Lung (tissue), 12 donors: Measurements from ENCODE around the gene RBM39. TPM values are rescaled to one million over a fixed set of nuclear protein-coding genes. Genes with fewer than 3 reads are reported as not detected.

Source experiments
- ATAC-seq: fragments of 200-7000 bp; cut with Tn5 transposase; one replicate; pipeline ENCODE4 v1.9.1; 2020; ENCODE audit warnings: moderate number of reproducible peaks; ENCODE audit not compliant: insufficient read depth, low FRiP score
- DNase-seq, 3 donors: peaks; one replicate each; pipeline ENCODE4 v3.0.0-alpha.2; 2013 to 2017
- H3K27ac ChIP-seq, 2 donors: one replicate each; pipeline ENCODE4 v1.5.1; 2013; ENCODE audit warnings: mild to moderate bottlenecking in 2 of 2, moderate library complexity in 2 of 2, control low read depth in 1 of 2, inconsistent platforms in 1 of 2, low read depth in 1 of 2, low read length in 1 of 2
- H3K27me3 ChIP-seq, 3 donors: one replicate each; pipeline ENCODE4 v1.5.1; 2013; ENCODE audit warnings: low read length in 2 of 3; ENCODE audit not compliant: control insufficient read depth in 3 of 3, insufficient read depth in 3 of 3
- H3K36me3 ChIP-seq, 4 donors: one replicate each; pipeline ENCODE4 v1.5.1; 2013; ENCODE audit warnings: low read length in 4 of 4, mild to moderate bottlenecking in 1 of 4, moderate library complexity in 1 of 4; ENCODE audit not compliant: control insufficient read depth in 4 of 4, insufficient read depth in 4 of 4
- H3K4me1 ChIP-seq, 5 donors: one replicate each; pipeline ENCODE4 v1.5.1; 2013; ENCODE audit warnings: low read length in 5 of 5, mild to moderate bottlenecking in 2 of 5, moderate library complexity in 1 of 5; ENCODE audit not compliant: control insufficient read depth in 5 of 5, insufficient read depth in 5 of 5
- H3K4me3 ChIP-seq: one replicate; pipeline ENCODE4 v1.5.1; 2013; ENCODE audit warnings: mild to moderate bottlenecking, control low read depth, moderate library complexity
- H3K9ac ChIP-seq, 2 donors: one replicate each; pipeline ENCODE4 v1.5.1; 2013; ENCODE audit warnings: low read length in 2 of 2, control low read depth in 1 of 2; ENCODE audit not compliant: insufficient read depth in 1 of 2
- H3K9me3 ChIP-seq, 4 donors: one replicate each; pipeline ENCODE4 v1.5.1; 2013; ENCODE audit warnings: low read length in 3 of 4, mild to moderate bottlenecking in 1 of 4, moderate library complexity in 1 of 4; ENCODE audit not compliant: control insufficient read depth in 4 of 4, insufficient read depth in 3 of 4
- WGBS, 2 donors: extraction: QIAGEN DNeasy Blood & Tissue Kit; methylation state at CpG; one replicate each; pipeline ENCODE4 v1.1.7; 2013; 5-methylcytosine and 5-hydroxymethylcytosine counted together
- polyA plus RNA-seq, 2 donors: library from polyadenylated mRNA; stranded (reverse); fragments of 200-250 nt; gene quantifications; one replicate each; pipeline ENCODE4 v1.2.1, GENCODE V29; 2013
- total RNA-seq, 2 donors: library from RNA; depleted of rRNA in 1 of 2; stranded (reverse); fragments of >200 nt in 1 of 2; gene quantifications; one replicate each; pipeline ENCODE4 v1.2.1, GENCODE V29; 2014 to 2021
- TF ChIP-seq, protein P1 (sequence below): IDR thresholded peaks from 2 replicates; pipeline ENCODE4 v1.5.1; 2012; ENCODE audit warnings: mild to moderate bottlenecking; ENCODE audit errors: control extremely low read depth, extremely low read depth
- donor health status: control.
- donor health status: control.
- donor health status: Bipolar disorder and iron deficiency.
- donor health status: healthy.
- donor health status: DM: yes; HTN: yes; CAD: no.

RBM39 gene
- total and polyA plus RNA-seq, 4 donors = 162 to 689 (median 356) TPM

GRCh38 chr20:35731862-35732643, 10.0 kb downstream of the RBM39 start:
- DNase-seq = no peak
- no peaks in the 10 kb centered on the region for H3K9me3 ChIP-seq
- H3K27ac ChIP-seq = no peak overlapping the region
- peaks cover 0 to 25% (median 3%) of the 10 kb centered on the region in 5 donors for H3K4me1 ChIP-seq
- H3K27me3 ChIP-seq = no peaks in the 10 kb centered on the region
- H3K9ac ChIP-seq = no peak overlapping the region
- TF ChIP-seq, protein P1, sequence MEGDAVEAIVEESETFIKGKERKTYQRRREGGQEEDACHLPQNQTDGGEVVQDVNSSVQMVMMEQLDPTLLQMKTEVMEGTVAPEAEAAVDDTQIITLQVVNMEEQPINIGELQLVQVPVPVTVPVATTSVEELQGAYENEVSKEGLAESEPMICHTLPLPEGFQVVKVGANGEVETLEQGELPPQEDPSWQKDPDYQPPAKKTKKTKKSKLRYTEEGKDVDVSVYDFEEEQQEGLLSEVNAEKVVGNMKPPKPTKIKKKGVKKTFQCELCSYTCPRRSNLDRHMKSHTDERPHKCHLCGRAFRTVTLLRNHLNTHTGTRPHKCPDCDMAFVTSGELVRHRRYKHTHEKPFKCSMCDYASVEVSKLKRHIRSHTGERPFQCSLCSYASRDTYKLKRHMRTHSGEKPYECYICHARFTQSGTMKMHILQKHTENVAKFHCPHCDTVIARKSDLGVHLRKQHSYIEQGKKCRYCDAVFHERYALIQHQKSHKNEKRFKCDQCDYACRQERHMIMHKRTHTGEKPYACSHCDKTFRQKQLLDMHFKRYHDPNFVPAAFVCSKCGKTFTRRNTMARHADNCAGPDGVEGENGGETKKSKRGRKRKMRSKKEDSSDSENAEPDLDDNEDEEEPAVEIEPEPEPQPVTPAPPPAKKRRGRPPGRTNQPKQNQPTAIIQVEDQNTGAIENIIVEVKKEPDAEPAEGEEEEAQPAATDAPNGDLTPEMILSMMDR = no peak
- peaks cover 24 to 75% (median 44%) of the 10 kb centered on the region in 4 donors for H3K36me3 ChIP-seq
- no peak for ATAC-seq
- H3K4me3 ChIP-seq = no peak overlapping the region
- WGBS, 2 donors = 92% methylated on average over 24 of the region's 24 CpGs

- H3K27me3 ChIP-seq = no peaks in the 10 kb centered on the region
- H3K9me3 ChIP-seq = no peaks in the 10 kb centered on the region
- no peak for ATAC-seq
- DNase-seq = no peak
- H3K36me3 ChIP-seq = peaks cover 25 to 75% (median 47%) of the 10 kb centered on the region in 4 donors
- peaks cover 0 to 22% (median 3%) of the 10 kb centered on the region in 5 donors for H3K4me1 ChIP-seq
- no peak overlapping the region for H3K4me3 ChIP-seq
- H3K27ac ChIP-seq = no peak overlapping the region
- WGBS, 2 donors = 59 to 79% methylated on average over 2 of the region's 2 CpGs
- TF ChIP-seq, protein P1 = no peak
- no peak overlapping the region for H3K9ac ChIP-seq
Observed at GRCh38 chr20:35731469-35731788, 10.6 kb downstream of the RBM39 start.

DNA sequence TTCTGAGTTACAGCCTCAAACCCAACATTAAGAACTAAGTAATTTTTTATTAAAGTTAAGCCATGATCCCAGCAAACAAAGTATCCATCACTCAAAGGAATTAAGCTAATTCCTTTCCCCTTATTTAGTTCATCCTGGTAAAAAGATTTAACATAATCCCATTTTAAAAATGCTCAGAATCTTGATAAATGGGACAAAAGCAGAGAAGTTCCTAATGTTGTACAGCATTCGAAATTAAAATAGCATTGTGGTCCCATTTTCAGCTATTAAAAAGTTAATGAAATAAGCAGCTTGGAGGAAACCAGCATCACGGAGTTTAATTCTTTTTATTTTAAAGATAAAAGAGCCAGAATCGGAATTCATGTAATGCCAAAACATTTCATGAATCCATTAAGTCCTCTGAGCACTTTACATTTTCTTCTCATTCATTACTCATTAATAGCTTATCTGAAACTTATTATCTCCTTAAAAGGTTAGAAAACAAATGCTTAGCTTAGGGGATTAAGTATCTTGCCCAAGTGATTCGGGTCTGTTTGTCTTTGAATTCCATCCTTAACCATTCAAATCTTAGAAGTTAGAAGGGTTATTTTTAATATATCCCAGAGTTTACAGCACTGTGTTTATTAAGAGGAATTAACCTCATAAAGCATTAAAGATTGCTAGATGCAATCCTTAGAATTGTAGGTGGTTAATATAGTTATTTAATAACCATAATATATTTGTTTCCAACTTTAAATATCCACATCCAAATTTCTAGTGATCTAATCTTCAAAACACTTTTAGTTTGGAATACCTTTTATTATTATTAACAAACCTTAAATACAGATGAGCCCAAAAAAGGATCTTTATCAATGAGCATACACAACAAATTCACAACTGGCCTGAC, 11.2 kb downstream of the RBM39 start:
- no peaks in the 10 kb centered on the region for H3K9me3 ChIP-seq
- peaks cover 0 to 19% (median 2%) of the 10 kb centered on the region in 5 donors for H3K4me1 ChIP-seq
- DNase-seq (no peak), ATAC-seq (no peak)
- 58 to 77% methylated on average over 4 of the region's 4 CpGs for WGBS, 2 donors
- TF ChIP-seq, protein P1 = no peak
- no peak overlapping the region for H3K27ac ChIP-seq
- H3K4me3 ChIP-seq = no peak overlapping the region
- no peaks in the 10 kb centered on the region for H3K27me3 ChIP-seq
- peaks cover 28 to 75% (median 49%) of the 10 kb centered on the region in 4 donors for H3K36me3 ChIP-seq
- no peak overlapping the region for H3K9ac ChIP-seq
